MM.1S (cell line): ENCODE data around the gene LDLRAD1.

Experiments
- CTCF ChIP-seq: fragments of 300-600 bp; sonication (generic); IDR thresholded peaks from 2 replicates; pipeline ENCODE4 v1.5.1; 2016; ENCODE audit warnings: antibody characterized with exemption, low read length, mixed read lengths
- EZH2 ChIP-seq: fragments of 300-600 bp; sonication (generic); optimal IDR thresholded peaks from 2 replicates; pipeline ENCODE3; 2017; ENCODE audit warnings: low read depth, mild to moderate bottlenecking, antibody characterized with exemption, low read length, mixed read lengths
- EZH2phosphoT487 ChIP-seq: fragments of 300-600 bp; sonication (generic); IDR thresholded peaks from 2 replicates; pipeline ENCODE4 v1.6.1; 2018; ENCODE audit warnings: antibody characterized with exemption, low read length

- TF ChIP-seq CTCF (no peak), EZH2 (no peak), EZH2phosphoT487 (no peak)
These were observed 51.2 kb downstream of the LDLRAD1 start for GRCh38 chr1:53966794-53967193.
